ENCODE results near the gene HOXB6. TPM values are rescaled to one million over a fixed set of nuclear protein-coding genes. Genes with fewer than 3 reads are reported as not detected.

Gene HOXB6
- total RNA-seq, 1 experiment from 2014 or later, result 64.8 TPM

DNA sequence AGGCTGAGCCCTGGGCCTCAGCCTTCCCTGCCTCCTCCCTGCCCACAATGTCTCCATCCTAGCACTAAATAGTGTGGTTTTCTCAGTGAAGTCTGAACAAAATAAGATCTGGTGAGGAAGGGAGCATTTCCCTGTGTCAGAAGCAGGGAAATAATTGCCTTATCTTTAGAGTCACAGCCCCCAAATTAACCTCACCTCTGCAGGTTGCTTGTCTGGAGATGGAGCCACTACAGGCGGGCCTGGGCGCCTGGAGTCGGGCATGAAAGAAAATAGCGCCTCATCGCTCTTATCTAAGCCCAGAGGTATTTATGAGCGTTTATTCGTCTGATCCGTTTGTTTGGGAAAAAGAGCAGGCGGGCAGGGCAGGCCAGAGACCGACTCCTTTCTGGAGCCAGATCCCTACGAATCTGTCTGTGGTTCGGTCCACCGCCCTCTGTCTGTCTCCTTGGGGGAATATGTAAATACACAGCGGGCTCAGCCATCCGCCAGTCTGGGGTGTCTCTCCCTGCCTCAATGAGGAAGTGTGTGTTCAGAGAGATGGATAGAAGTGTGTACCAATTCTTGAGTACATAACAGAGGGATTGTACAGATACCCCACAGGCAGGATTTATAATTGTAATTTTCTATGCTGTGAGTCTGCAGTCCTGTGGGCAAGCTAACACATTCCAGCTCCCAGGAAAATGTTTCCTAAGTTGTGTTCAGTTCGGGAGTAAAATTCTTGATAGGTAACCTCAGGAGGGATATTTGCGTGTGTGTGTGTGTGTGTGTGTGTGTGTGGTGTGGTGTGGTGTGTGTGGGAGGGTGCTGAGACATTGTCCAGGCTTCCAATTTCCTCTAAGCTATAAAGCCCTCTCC lies 4.3 kb downstream of the HOXB6 start:
- TF ChIP-seq POLR2A (IDR thresholded peaks at IDR 0.05; ENCODE audit: borderline replicate concordance, extremely low read depth, insufficient read depth, insufficient read length) (no peak), ELF1 (IDR thresholded peaks at IDR 0.05; ENCODE audit: borderline replicate concordance, low read depth) (no peak), RAD21 (IDR thresholded peaks at IDR 0.05; ENCODE audit: low read depth) (no peak), ZFX (IDR thresholded peaks at IDR 0.05) (no peak), SP1 (IDR thresholded peaks at IDR 0.05; ENCODE audit: low read depth) (no peak), JUND (IDR thresholded peaks at IDR 0.05) (no peak), EZH2 (IDR thresholded peaks at IDR 0.05) (no peak), POLR2AphosphoS5 (IDR thresholded peaks at IDR 0.05; ENCODE audit: low read depth, low read length) (no peak), CTCF (IDR thresholded peaks at IDR 0.05 in 2 of 3, conservative IDR thresholded peaks at IDR 0.05 in 1 of 3; ENCODE audit: borderline replicate concordance in 1 of 3, insufficient read depth in 1 of 3, low read depth in 2 of 3, low read length in 2 of 3) (no peak), YY1 (IDR thresholded peaks at IDR 0.05; ENCODE audit: extremely low read depth, insufficient replicate concordance, low read depth, low read length) (no peak)
- TF ChIP-seq, protein P1, sequence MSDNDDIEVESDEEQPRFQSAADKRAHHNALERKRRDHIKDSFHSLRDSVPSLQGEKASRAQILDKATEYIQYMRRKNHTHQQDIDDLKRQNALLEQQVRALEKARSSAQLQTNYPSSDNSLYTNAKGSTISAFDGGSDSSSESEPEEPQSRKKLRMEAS (IDR thresholded peaks at IDR 0.05), result no peak
- POLR2A ChIA-PET, result interaction anchor here (0.6 to 2.1 kb wide), 4 partner anchors 9 to 26 kb away, joined by 3 to 6 read pairs (median 4); partner anchors contain the start of genes HOXB8 and HOXB9
- no peak overlapping the region for H2AFZ ChIP-seq (ENCODE audit: low read depth, low read length, poor library complexity, severe bottlenecking)
- peaks cover 4% of the 10 kb centered on the region; the same call in 1 of the 2 replicates for H4K20me1 ChIP-seq (ENCODE audit: insufficient read depth)
- H3K9me3 ChIP-seq (ENCODE audit: control insufficient read depth in 1 of 2, insufficient read depth in 1 of 2, low read depth in 1 of 2, low read length in 2 of 2), result no peaks in the 10 kb centered on the region
- H3K4me2 ChIP-seq (ENCODE audit: low read length), result peak overlapping the region; percentile 82
- H3K27me3 ChIP-seq (ENCODE audit: insufficient read depth, low read length), result no peaks in the 10 kb centered on the region
- peaks cover 28 to 39% of the 10 kb centered on the region in 2 experiments for H3K4me1 ChIP-seq (ENCODE audit: control insufficient read depth in 1 of 2, insufficient read depth in 2 of 2, low read length in 2 of 2)
- peaks cover 100% of the 10 kb centered on the region for H3K79me2 ChIP-seq (ENCODE audit: insufficient read depth, low read length)
- H3K9ac ChIP-seq (ENCODE audit: low read length), result 0 out of 2 replicates have a peak overlapping the region, but pooled peaks have one; percentile 2
- intact Hi-C loops (cut with micrococcal nuclease), result no loop called here
- peak overlapping the region; percentile 47 for H3K27ac ChIP-seq (ENCODE audit: low read depth, low read length)
- no peak overlapping the region; a peak in 1 of 4 replicates for H3K4me3 ChIP-seq (replicated peaks in 1 of 2; ENCODE audit: low read depth in 1 of 2, low read length in 2 of 2)
- DNase-seq (ENCODE audit: low read depth, low spot score) (no peak), ATAC-seq (no peak)
- BruUV-seq (replicated peaks), result no TSS peak
- CTCF ChIA-PET, result interaction anchor here (1.8 kb wide), 1 partner anchor 9 kb away, joined by 5 read pairs; no protein-coding TSS in a partner anchor
- no peaks in the 10 kb centered on the region for H3K9me2 ChIP-seq (ENCODE audit: insufficient read depth)
- H3K36me3 ChIP-seq (ENCODE audit: control insufficient read depth in 1 of 2, insufficient read depth in 2 of 2, low read length in 2 of 2), result peaks cover 14 to 24% of the 10 kb centered on the region in 2 experiments; a peak in 3 of 4 replicates
- RAD21 ChIA-PET (ENCODE audit: low non-redundant PET in 1 of 2, low total read pairs in 2 of 2, uncharacterized antibody in 2 of 2, unreplicated experiment in 2 of 2), result interaction anchor here in 1 of 2 experiments (0.6 kb wide), 1 partner anchor 249 kb away, joined by 3 read pairs; no protein-coding TSS in a partner anchor
